HG03135 (cell line): Measurements from ENCODE around the gene ARHGEF11.
"Not testable (repeated sequence)": the region's sequence is repeated elsewhere in the genome, so short reads cannot be mapped to it uniquely, and the experiment has no call there.

ENCODE experiments used
- ATAC-seq: cut with Tn5 transposase; IDR thresholded peaks from one replicate; pipeline ENCODE4 v1.9.1; 2021; ENCODE audit warnings: mild to moderate bottlenecking, moderate library complexity; ENCODE audit not compliant: unreplicated experiment

Gene ARHGEF11

GRCh38 chr1:156931974-156932710 is 113.4 kb downstream of the ARHGEF11 start:
- no peak for ATAC-seq

- no peak for ATAC-seq
These were observed 114.2 kb downstream of the ARHGEF11 start for GRCh38 chr1:156931211-156931952.

GRCh38 chr1:156930483-156930882 is 115.1 kb downstream of the ARHGEF11 start:
- ATAC-seq = no peak

GRCh38 chr1:156929596-156930238 is 115.8 kb downstream of the ARHGEF11 start:
- no peak for ATAC-seq

- no peak for ATAC-seq
These were observed 117.4 kb downstream of the ARHGEF11 start for GRCh38 chr1:156928043-156928602.

- ATAC-seq = no peak
These were observed 118.1 kb downstream of the ARHGEF11 start for GRCh38 chr1:156927215-156928042.

- not testable (repeated sequence) for ATAC-seq
These were observed 118.8 kb downstream of the ARHGEF11 start for GRCh38 chr1:156926695-156927094.

GRCh38 chr1:156926175-156926574 is 119.4 kb downstream of the ARHGEF11 start:
- ATAC-seq = no peak

- no peak for ATAC-seq
These were observed 120.2 kb downstream of the ARHGEF11 start for GRCh38 chr1:156925154-156926010.

GRCh38 chr1:156924478-156925153 is 120.9 kb downstream of the ARHGEF11 start:
- ATAC-seq = no peak

- ATAC-seq = no peak
These were observed 121.7 kb downstream of the ARHGEF11 start for GRCh38 chr1:156923670-156924477.

GRCh38 chr1:156922986-156923669 is 122.4 kb downstream of the ARHGEF11 start:
- ATAC-seq = no peak

- no peak for ATAC-seq
These were observed 124.5 kb downstream of the ARHGEF11 start for GRCh38 chr1:156921053-156921529.

- no peak for ATAC-seq
These were observed 125.1 kb downstream of the ARHGEF11 start, which contains the start of gene LRRC71 for GRCh38 chr1:156920233-156921052. Gene LRRC71 (plus strand): TSS chr1:156920632. CDS start chr1:156920804, 172 bp downstream.

GRCh38 chr1:156914440-156914856 is 131.1 kb downstream of the ARHGEF11 start:
- no peak for ATAC-seq

GRCh38 chr1:156913809-156914387 is 131.6 kb downstream of the ARHGEF11 start:
- ATAC-seq = no peak
